GM18858 (cell line): ENCODE results near the gene CHRND.
"Not testable (repeated sequence)": the region's sequence is repeated elsewhere in the genome, so short reads cannot be mapped to it uniquely, and the experiment has no call there.

Experiments used
- ATAC-seq: cut with Tn5 transposase; IDR thresholded peaks from one replicate; pipeline ENCODE4 v1.9.1; 2021; ENCODE audit not compliant: unreplicated experiment

CHRND gene

GRCh38 chr2:232570481-232570880, 44.5 kb downstream of the CHRND start:
- not testable (repeated sequence) for ATAC-seq

GRCh38 chr2:232571026-232571474, 45.1 kb downstream of the CHRND start:
- no peak for ATAC-seq

- no peak for ATAC-seq
Measured at GRCh38 chr2:232573042-232573441, 47.1 kb downstream of the CHRND start.

- ATAC-seq = no peak
Measured at GRCh38 chr2:232573771-232574435, 47.9 kb downstream of the CHRND start.

GRCh38 chr2:232574674-232575403, 48.9 kb downstream of the CHRND start:
- no peak for ATAC-seq

- no peak for ATAC-seq
Measured at GRCh38 chr2:232575404-232575746, 49.4 kb downstream of the CHRND start.

- ATAC-seq = no peak
Measured at GRCh38 chr2:232576995-232577394, 51.0 kb downstream of the CHRND start.

GRCh38 chr2:232577841-232578240, 51.9 kb downstream of the CHRND start:
- no peak for ATAC-seq

- ATAC-seq = no peak
Measured at GRCh38 chr2:232578626-232579025, 52.7 kb downstream of the CHRND start.

GRCh38 chr2:232580648-232580981, 54.7 kb downstream of the CHRND start:
- no peak for ATAC-seq

GRCh38 chr2:232581725-232582124, 55.8 kb downstream of the CHRND start:
- no peak for ATAC-seq

- ATAC-seq = no peak
Measured at GRCh38 chr2:232584238-232584637, 58.3 kb downstream of the CHRND start.
